ENCODE results near the gene ADA.

GRCh38 chr20:44683263-44684046 is 32.0 kb upstream of the ADA start:
- TF ChIP-seq POLR2AphosphoS5 (IDR thresholded peaks at IDR 0.05) (no peak), CTCF (IDR thresholded peaks at IDR 0.05) (peak in 3 of 4 experiments; percentile 49 to 67 (median 60))
